ENCODE data around the gene C11orf16. TPM values are rescaled to one million over a fixed set of nuclear protein-coding genes. Genes with fewer than 3 reads are reported as not detected.
A peak's percentile ranks its signal among the peaks of the same experiment; 100 is the strongest.

Gene C11orf16
- total RNA-seq, 1 donor from 2014 or later: not detected

- DNase-seq (no peak), ATAC-seq (no peak)
- Histone ChIP-seq H3K36me3 (no peaks in the 10 kb centered on the region), H3K27me3 (no peaks in the 10 kb centered on the region), H3K9me3 (no peaks in the 10 kb centered on the region), H3K27ac (peak overlapping the region; percentile 17), H3K4me3 (peak overlapping the region; percentile 30), H3K4me1 (peaks cover 24% of the 10 kb centered on the region)
- TF ChIP-seq, protein P1, sequence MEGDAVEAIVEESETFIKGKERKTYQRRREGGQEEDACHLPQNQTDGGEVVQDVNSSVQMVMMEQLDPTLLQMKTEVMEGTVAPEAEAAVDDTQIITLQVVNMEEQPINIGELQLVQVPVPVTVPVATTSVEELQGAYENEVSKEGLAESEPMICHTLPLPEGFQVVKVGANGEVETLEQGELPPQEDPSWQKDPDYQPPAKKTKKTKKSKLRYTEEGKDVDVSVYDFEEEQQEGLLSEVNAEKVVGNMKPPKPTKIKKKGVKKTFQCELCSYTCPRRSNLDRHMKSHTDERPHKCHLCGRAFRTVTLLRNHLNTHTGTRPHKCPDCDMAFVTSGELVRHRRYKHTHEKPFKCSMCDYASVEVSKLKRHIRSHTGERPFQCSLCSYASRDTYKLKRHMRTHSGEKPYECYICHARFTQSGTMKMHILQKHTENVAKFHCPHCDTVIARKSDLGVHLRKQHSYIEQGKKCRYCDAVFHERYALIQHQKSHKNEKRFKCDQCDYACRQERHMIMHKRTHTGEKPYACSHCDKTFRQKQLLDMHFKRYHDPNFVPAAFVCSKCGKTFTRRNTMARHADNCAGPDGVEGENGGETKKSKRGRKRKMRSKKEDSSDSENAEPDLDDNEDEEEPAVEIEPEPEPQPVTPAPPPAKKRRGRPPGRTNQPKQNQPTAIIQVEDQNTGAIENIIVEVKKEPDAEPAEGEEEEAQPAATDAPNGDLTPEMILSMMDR (IDR thresholded peaks at IDR 0.05): no peak
- intact Hi-C loops (cut with DNase I): no loop called here
These were observed 58.9 kb downstream of the C11orf16 start for GRCh38 chr11:8873741-8874405.

GRCh38 chr11:8871962-8872361 is 60.8 kb downstream of the C11orf16 start:
- DNase-seq: no peak
- Histone ChIP-seq H3K27ac (peak overlapping the region; percentile 86), H3K27me3 (no peaks in the 10 kb centered on the region), H3K9me3 (no peaks in the 10 kb centered on the region), H3K36me3 (no peaks in the 10 kb centered on the region), H3K4me1 (peaks cover 34% of the 10 kb centered on the region), H3K4me3 (no peak overlapping the region)
- intact Hi-C loops (cut with DNase I): no loop called here
- no peak for ATAC-seq
- TF ChIP-seq, protein P1 (IDR thresholded peaks at IDR 0.05): no peak

- intact Hi-C loops (cut with DNase I): no loop called here
These were observed 61.5 kb downstream of the C11orf16 start for GRCh38 chr11:8871171-8871775.

DNA sequence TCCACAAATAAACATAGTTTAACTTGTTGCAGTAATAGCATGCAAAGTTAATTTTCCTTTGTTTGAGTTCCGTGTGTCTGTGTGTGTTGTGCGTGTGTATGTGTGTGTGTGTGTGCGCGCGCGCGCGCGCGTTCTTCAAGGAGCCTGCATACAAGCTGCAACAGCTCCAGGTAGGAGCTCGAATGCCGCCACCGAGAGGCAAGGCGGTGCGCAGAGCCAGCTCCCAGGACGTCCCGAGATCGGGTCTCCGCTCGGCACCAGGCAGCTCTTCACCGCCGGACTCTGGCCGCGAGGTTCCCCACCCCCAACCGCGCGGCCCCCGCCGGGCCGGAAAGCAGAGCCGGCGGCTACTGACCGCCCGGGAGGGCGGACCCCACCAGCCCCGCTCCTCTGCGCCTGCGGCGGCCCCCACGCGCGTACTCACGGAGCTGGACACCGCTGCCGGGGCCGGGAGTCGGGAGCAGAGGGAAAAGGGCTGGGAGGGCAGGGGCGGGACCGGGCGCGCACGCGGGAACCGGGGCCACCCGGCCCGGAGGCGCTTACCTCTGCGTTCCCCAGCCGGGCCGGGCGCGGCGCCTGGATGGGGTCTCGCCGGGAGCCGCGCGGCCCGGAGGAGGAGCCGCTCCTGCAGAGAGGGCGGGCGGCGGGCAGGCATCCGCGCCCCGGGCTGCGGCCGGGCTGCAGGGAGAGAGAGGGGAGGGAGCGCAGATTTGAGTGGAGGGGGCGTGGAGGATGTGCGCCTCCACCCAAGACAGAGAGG is 62.2 kb downstream of the C11orf16 start:
- Histone ChIP-seq H3K9me3 (no peaks in the 10 kb centered on the region), H3K4me3 (peak overlapping the region; percentile 83), H3K36me3 (no peaks in the 10 kb centered on the region), H3K4me1 (peaks cover 35% of the 10 kb centered on the region), H3K27me3 (no peaks in the 10 kb centered on the region), H3K27ac (peak overlapping the region; percentile 86)
- TF ChIP-seq, protein P1 (IDR thresholded peaks at IDR 0.05): no peak
- DNase-seq (peak; percentile 87), ATAC-seq (peak; percentile 87)
- intact Hi-C loops (cut with DNase I): no loop called here

More at GRCh38 chr11:8871171-8871775, 61.5 kb downstream of the C11orf16 start:
- peak; percentile 69 for DNase-seq
- Histone ChIP-seq H3K36me3 (no peaks in the 10 kb centered on the region), H3K27ac (peak overlapping the region; percentile 86), H3K4me3 (peak overlapping the region; percentile 83), H3K4me1 (peaks cover 35% of the 10 kb centered on the region), H3K27me3 (no peaks in the 10 kb centered on the region), H3K9me3 (no peaks in the 10 kb centered on the region)
- TF ChIP-seq, protein P1 (IDR thresholded peaks at IDR 0.05): no peak
- peak; percentile 71 for ATAC-seq

Other genes with a start within 250 kb of the C11orf16 start
- 27.1 TPM for gene AKIP1, start 21.8 kb downstream of the C11orf16 start, total RNA-seq
- not detected for gene ASCL3, start 10.1 kb upstream of the C11orf16 start, total RNA-seq
- 64.9 TPM for gene TMEM9B, start 31.5 kb upstream of the C11orf16 start, total RNA-seq
- 1.3 TPM for gene NRIP3, start 71.1 kb upstream of the C11orf16 start, total RNA-seq
- gene SCUBE2, start 158.7 kb upstream of the C11orf16 start, total RNA-seq: 9.9 TPM